Upper lobe of left lung (tissue), 6 donors: Measurements from ENCODE around the gene PARD3B. TPM values are rescaled to one million over a fixed set of nuclear protein-coding genes. Genes with fewer than 3 reads are reported as not detected.

Experiments used
- ATAC-seq, 2 donors: fragments of 200-7000 bp; cut with Tn5 transposase; one replicate each; pipeline ENCODE4 v1.9.1; 2022; ENCODE audit warnings: mild to moderate bottlenecking in 2 of 2, moderate library complexity in 2 of 2; ENCODE audit not compliant: low FRiP score in 2 of 2
- DNase-seq, 2 donors: peaks; one replicate each; pipeline ENCODE4 v3.0.0-alpha.2; 2019 to 2020
- H3K27ac ChIP-seq, 4 donors: fragments of 200-600 bp; sonication (generic); one replicate each; pipeline ENCODE4 v1.5.1; 2016 to 2019
- H3K27me3 ChIP-seq, 4 donors: fragments of 200-600 bp; sonication (generic); one replicate each; pipeline ENCODE4 v1.5.1; 2017 to 2019
- H3K36me3 ChIP-seq, 4 donors: fragments of 200-600 bp; sonication (generic); one replicate each; pipeline ENCODE4 v1.5.1; 2016 to 2019
- H3K4me1 ChIP-seq, 4 donors: fragments of 200-600 bp; sonication (generic); one replicate each; pipeline ENCODE4 v1.5.1; 2018 to 2019
- H3K4me3 ChIP-seq, 4 donors: fragments of 200-600 bp; sonication (generic); one replicate each; pipeline ENCODE4 v1.5.1; 2017 to 2019; ENCODE audit warnings: mild to moderate bottlenecking in 2 of 4, moderate library complexity in 1 of 4
- H3K9me3 ChIP-seq, 4 donors: fragments of 200-600 bp; sonication (generic); one replicate each; pipeline ENCODE4 v1.5.1; 2018 to 2019
- CTCF ChIP-seq, 6 experiments: fragments of 450-650 bp in 4 of 6; fragments of 200-600 bp in 2 of 6; sonication (generic) in 2 of 6; IDR thresholded peaks; one replicate each; pipeline ENCODE4 v1.5.1; 2016 to 2019; ENCODE audit warnings: antibody characterized with exemption in 6 of 6
- EP300 ChIP-seq, 4 donors: sonication (generic); formaldehyde crosslinking; IDR thresholded peaks; one replicate each; pipeline ENCODE4 v1.5.1; 2017; ENCODE audit warnings: antibody characterized with exemption in 4 of 4, control low read depth in 2 of 4
- POLR2A ChIP-seq, 4 donors: fragments of 450-650 bp; IDR thresholded peaks; one replicate each; pipeline ENCODE4 v1.5.1; 2016 to 2017; ENCODE audit warnings: antibody characterized with exemption in 4 of 4, mild to moderate bottlenecking in 2 of 4
- POLR2AphosphoS5 ChIP-seq, 2 donors: sonication (generic); formaldehyde crosslinking; IDR thresholded peaks; one replicate each; pipeline ENCODE4 v1.5.1; 2017; ENCODE audit warnings: antibody characterized with exemption in 2 of 2
- WGBS, 2 donors: methylation state at CpG; one replicate each; pipeline ENCODE4 v1.1.5; 2017 to 2018; 5-methylcytosine and 5-hydroxymethylcytosine counted together
- total RNA-seq, 6 donors: library from RNA; depleted of rRNA in 4 of 6; stranded (reverse); fragments of >200 nt in 4 of 6; gene quantifications; one replicate each; pipeline versions ENCODE4 v1.1.0 to v1.2.1, GENCODE V29; 2016 to 2021
- donor health status: DM: no; HTN: no; CAD: no; lungs with moderate emphysema.
- donor health status: DM: no; HTN: yes; CAD: no; lungs with severe emphysema.

Gene PARD3B
- total RNA-seq, 6 donors from 2014 or later: 17.8 to 44.9 (median 24.2) TPM

DNA sequence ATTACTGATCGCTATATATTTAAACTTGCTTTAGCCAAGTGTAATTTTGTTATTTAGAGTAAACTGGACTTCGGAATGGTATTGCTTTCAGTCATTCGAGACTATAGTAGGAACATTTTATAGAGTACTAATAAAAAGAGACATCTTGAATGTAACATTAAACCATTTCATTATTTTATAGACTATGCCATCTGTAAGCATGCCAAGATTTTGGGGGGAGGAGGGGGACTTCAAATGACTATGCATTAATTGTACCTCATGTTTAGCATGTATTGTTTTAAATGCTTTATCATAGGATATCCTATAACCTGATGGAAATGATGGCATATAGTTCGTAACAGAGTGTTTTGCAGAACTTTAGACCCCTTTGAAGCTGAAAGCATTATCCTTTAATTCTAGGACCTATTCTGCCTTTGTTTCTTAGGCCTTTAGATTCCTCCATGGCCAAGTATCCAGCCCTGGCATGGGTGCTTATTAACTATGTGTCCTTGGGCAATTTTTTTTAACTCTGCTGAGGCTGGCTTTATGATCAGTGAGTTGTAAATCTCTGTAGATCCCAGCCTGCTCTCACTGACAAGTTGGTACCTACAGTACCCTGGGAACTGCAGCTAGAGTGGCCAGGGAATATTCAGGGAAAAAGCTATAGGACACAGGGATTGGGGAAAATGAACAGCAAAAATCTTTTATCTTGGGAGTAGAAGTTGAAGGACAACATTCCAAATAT is 93.4 kb downstream of the PARD3B start:
- no peak for DNase-seq
- H3K36me3 ChIP-seq: no peaks in the 10 kb centered on the region
- no peak for ATAC-seq
- no peak overlapping the region for H3K4me3 ChIP-seq
- 88 to 96% methylated on average over 4 of the region's 4 CpGs for WGBS, 2 donors
- no peaks in the 10 kb centered on the region for H3K9me3 ChIP-seq
- H3K27ac ChIP-seq: no peak overlapping the region
- TF ChIP-seq POLR2A (IDR thresholded peaks at IDR 0.05) (no peak), POLR2AphosphoS5 (IDR thresholded peaks at IDR 0.05) (no peak), EP300 (IDR thresholded peaks at IDR 0.05) (no peak), CTCF (IDR thresholded peaks at IDR 0.05) (no peak)
- H3K27me3 ChIP-seq: no peaks in the 10 kb centered on the region
- H3K4me1 ChIP-seq: no peaks in the 10 kb centered on the region

GRCh38 chr2:204643326-204643725 is 98.1 kb downstream of the PARD3B start:
- peaks cover 0 to 12% (median 5%) of the 10 kb centered on the region in 4 donors for H3K4me1 ChIP-seq
- DNase-seq: no peak
- no peak for ATAC-seq
- H3K36me3 ChIP-seq: no peaks in the 10 kb centered on the region
- no peak overlapping the region for H3K27ac ChIP-seq
- no peaks in the 10 kb centered on the region for H3K9me3 ChIP-seq
- 80 to 90% methylated on average over 4 of the region's 4 CpGs for WGBS, 2 donors
- TF ChIP-seq CTCF (IDR thresholded peaks at IDR 0.05): no peak
- no peak for TF ChIP-seq POLR2A (IDR thresholded peaks at IDR 0.05)
- TF ChIP-seq EP300 (IDR thresholded peaks at IDR 0.05): no peak
- TF ChIP-seq POLR2AphosphoS5 (IDR thresholded peaks at IDR 0.05): no peak
- H3K27me3 ChIP-seq: no peaks in the 10 kb centered on the region
- no peak overlapping the region for H3K4me3 ChIP-seq

DNA sequence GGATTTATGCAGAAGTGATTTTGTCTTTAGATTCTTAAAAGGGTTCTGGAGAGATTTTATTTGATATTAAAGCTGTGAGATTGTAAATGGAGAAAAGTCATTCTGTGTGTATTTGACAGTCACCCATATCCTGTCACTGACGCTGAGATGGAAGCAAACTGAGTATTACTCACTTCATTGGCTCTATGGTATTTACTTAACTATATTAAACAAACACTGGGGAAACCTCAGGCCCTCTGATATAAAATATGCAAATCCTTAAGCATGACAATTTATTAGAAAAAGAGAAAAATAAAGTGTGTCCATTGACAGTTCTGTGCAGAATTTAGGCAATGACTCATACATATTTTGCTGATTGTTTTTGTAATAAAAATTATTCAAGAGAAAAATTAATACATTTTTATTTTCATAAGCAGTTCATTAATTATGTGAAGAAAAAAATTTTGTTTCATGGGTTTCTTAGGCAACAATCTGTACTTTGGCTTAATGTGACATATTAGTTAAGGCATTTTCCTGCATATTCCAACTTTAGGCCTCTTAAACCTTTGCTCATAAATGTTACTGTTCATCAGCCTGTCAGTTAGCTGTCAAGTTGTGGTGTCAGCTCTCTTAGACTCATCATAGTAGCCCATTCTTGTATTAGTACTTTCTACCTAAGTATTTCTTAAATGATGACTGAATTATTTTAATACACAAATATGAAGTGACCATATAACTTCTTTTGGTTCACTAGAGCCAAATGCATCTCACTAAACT is 99.9 kb downstream of the PARD3B start:
- DNase-seq (no peak), ATAC-seq (no peak)
- 14 to 38% methylated on average over 1 of the region's 1 CpG for WGBS, 2 donors
- TF ChIP-seq CTCF (IDR thresholded peaks at IDR 0.05) (no peak), POLR2A (IDR thresholded peaks at IDR 0.05) (no peak), EP300 (IDR thresholded peaks at IDR 0.05) (no peak), POLR2AphosphoS5 (IDR thresholded peaks at IDR 0.05) (no peak)
- H3K4me1 ChIP-seq: peaks cover 0 to 12% (median 5%) of the 10 kb centered on the region in 4 donors
- no peaks in the 10 kb centered on the region for H3K27me3 ChIP-seq
- H3K9me3 ChIP-seq: no peaks in the 10 kb centered on the region
- H3K27ac ChIP-seq: peak overlapping the region in 1 of 4 donors; percentile 27
- no peak overlapping the region for H3K4me3 ChIP-seq
- H3K36me3 ChIP-seq: no peaks in the 10 kb centered on the region

- TF ChIP-seq POLR2A (IDR thresholded peaks at IDR 0.05) (no peak), CTCF (IDR thresholded peaks at IDR 0.05) (no peak), EP300 (IDR thresholded peaks at IDR 0.05) (no peak), POLR2AphosphoS5 (IDR thresholded peaks at IDR 0.05) (no peak)
- DNase-seq (no peak), ATAC-seq (no peak)
- Histone ChIP-seq H3K9me3 (peaks cover 0 to 2% (median 0%) of the 10 kb centered on the region in 4 donors), H3K4me3 (no peak overlapping the region), H3K27me3 (no peaks in the 10 kb centered on the region), H3K36me3 (no peaks in the 10 kb centered on the region), H3K27ac (no peak overlapping the region), H3K4me1 (peaks cover 0 to 12% (median 5%) of the 10 kb centered on the region in 4 donors)
These were observed 102.4 kb downstream of the PARD3B start for GRCh38 chr2:204647626-204648025.
